ENCODE data around the gene USP2.
A peak's percentile ranks its signal among the peaks of the same experiment; 100 is the strongest.

USP2 gene

GRCh38 chr11:119377112-119377901 is 4.2 kb downstream of the USP2 start:
- no peak for TF ChIP-seq CTCF (IDR thresholded peaks at IDR 0.05; ENCODE audit: low read length, missing control alignments)
- DNase-seq (ENCODE audit: low read depth): no peak
- H3K4me3 ChIP-seq (replicated peaks; ENCODE audit: low read depth, low read length): no peak overlapping the region

GRCh38 chr11:119376197-119376847 is 5.2 kb downstream of the USP2 start:
- TF ChIP-seq CTCF (IDR thresholded peaks at IDR 0.05; ENCODE audit: low read length, missing control alignments): no peak
- no peak for DNase-seq (ENCODE audit: low read depth)
- no peak overlapping the region for H3K4me3 ChIP-seq (replicated peaks; ENCODE audit: low read depth, low read length)

GRCh38 chr11:119375337-119376196 is 5.9 kb downstream of the USP2 start:
- no peak overlapping the region for H3K4me3 ChIP-seq (replicated peaks; ENCODE audit: low read depth, low read length)
- TF ChIP-seq CTCF (IDR thresholded peaks at IDR 0.05; ENCODE audit: low read length, missing control alignments): no peak
- DNase-seq (ENCODE audit: low read depth): peak; percentile 71

- no peak overlapping the region for H3K4me3 ChIP-seq (replicated peaks; ENCODE audit: low read depth, low read length)
- DNase-seq (ENCODE audit: low read depth): no peak
- TF ChIP-seq CTCF (IDR thresholded peaks at IDR 0.05; ENCODE audit: low read length, missing control alignments): no peak
Measured at GRCh38 chr11:119374632-119375336, 6.7 kb downstream of the USP2 start.

GRCh38 chr11:119373921-119374631 is 7.4 kb downstream of the USP2 start:
- peak; percentile 92 for TF ChIP-seq CTCF (IDR thresholded peaks at IDR 0.05; ENCODE audit: low read length, missing control alignments)
- peak; percentile 82 for DNase-seq (ENCODE audit: low read depth)
- no peak overlapping the region for H3K4me3 ChIP-seq (replicated peaks; ENCODE audit: low read depth, low read length)
